HG03175 (cell line): ENCODE results near the gene ZNF750.

ENCODE experiments used
- ATAC-seq: cut with Tn5 transposase; IDR thresholded peaks from one replicate; pipeline ENCODE4 v1.9.1; 2021; ENCODE audit warnings: mild to moderate bottlenecking, moderate library complexity; ENCODE audit not compliant: unreplicated experiment

ZNF750 gene

DNA sequence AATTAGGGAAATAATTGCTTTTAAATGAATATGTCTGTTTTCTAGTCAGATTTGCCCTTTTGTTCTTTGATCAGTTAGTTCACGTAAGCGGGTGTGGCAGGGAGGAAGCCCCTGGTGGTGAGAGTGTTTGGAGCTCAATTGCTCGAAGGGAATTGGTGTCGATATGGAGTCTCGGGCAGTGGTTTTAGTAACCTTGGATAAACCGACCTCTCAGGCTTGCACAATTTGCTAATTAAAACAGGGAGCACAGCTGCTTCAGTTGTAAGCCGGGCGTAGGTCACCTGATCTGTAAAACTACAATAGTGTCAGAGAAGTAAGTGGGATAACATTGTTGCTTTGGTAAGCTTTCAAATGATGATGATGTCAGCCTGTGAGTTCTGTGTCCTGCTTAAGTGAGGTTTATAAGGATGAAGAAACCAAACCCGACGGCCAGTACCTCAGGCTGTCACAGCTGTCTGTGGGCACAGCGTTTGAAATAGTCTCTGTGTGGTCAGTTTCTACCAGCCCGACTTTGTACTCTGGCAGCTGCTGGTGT lies 2.9 kb downstream of the ZNF750 start:
- ATAC-seq = no peak

DNA sequence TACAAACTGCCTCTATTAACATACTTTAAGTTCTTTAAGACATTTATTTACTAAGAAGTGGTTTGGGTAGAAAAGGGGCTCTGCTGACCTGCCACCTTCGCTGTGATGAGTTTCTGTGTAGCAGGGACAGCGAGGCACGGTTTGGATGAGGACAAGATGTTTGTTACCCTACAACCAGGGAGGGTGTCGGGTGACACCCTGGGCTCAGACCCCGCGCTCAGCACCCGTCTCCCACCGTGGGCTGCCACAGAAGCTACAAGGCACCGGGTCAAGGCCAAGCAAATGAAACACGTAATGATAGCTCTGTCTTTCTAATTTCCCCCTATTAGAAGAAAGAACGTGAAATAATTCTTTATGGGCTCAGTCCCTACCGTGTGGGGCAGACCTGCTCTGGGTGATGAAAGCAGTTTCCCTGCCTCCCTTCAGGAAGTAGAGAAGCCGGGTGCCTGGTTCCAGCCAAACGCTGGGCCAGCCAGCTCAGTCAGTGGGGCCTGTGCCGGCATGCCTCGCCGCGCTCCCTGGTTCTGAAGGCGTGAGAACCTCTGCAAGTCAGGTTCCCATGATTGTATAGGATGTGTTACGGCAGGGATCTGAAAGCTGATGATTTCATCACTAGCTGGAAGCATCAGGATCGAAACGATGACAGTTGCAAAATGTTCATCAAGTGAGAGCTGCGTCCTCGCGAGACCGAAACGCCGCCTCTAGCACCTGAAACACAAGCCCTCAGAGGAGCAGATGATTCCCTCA lies 3.9 kb downstream of the ZNF750 start:
- ATAC-seq = no peak

DNA sequence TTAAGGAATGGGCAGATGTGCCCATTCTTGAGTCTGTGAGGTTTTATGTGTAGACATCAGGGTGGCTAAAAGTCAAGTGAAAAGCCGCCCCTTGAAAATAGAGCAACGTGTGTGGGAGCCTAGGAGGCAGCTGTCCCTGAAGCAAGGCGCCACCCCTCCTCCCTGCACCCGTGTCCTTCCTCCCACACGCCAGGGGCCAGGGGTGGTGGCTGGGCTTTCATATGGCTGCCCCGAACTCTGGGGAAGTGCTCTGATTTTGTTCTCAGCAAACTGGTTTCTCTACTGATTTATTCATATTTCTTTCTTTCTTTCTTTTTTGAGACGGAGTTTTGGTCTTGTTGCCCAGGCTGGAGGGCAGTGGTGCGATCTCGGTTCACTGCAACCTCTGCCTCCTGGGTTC lies 4.7 kb downstream of the ZNF750 start:
- no peak for ATAC-seq

DNA sequence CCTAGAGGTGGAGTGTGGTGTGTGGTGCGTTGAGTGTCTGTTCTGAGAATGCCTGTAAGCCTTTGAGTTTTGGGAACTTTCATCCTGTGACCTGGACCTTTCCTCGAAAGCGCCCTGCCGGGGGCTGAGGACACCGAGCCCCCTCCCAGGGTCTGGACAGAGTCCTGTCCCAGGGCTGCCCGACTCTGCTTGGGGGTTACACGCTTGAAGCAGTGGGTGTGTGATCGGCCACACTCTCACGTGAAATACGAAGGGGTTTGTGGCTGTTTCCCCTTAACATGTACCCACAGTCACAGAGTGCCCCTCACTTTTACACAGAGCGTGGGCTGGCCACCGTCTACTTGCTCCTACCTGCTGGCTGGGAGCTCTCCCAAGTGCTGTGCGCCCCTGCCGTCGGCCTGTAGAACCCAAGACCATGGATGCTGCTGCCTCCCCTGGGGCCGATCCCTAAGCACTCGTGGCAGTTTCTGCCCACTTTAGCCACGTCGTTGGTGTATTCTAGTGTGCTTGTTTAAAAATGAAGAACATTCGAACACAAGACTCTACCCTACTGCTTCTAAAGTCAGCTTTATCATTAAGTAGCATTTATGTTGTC lies 6.8 kb downstream of the ZNF750 start:
- ATAC-seq = no peak

DNA sequence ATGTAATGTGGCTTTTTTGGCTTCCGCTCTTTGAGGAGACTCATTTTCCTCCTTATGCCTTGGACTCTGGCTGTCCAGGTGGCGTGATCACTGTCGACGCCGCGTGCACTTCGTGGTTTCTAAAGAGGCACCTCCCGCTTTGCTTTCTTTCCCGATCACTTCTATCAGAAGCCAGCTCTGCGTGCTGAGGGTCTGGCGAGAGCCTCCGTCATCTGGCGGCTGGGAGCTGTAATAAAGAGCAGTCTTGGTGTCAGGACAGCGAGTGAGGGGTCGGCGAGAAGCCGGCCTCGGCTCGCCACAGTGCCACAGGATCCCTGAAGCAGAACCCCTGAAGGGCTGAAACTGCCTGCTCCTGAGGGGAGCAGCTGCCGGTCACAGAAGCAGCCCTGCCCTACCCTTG lies 7.4 kb downstream of the ZNF750 start:
- no peak for ATAC-seq

DNA sequence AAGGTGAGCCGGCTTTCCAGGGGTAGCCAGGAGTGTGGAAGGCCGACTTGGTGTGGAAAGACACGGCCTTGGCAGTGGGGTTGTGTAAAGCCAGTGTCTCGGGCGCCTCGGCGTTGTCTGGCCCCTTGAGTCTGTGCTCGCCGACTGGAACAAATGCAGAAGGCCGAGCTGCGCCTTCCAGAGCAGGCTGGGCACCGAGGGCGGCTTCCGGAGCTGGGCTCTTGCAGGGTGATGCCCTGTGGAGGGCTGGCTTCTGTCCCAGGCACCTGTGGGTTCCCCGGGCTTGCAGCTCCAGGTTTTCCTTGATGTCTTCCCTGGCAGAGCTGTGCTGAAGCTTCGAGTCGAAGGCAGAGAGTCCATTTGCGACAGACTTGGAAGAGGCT lies 8.0 kb downstream of the ZNF750 start:
- ATAC-seq = no peak

DNA sequence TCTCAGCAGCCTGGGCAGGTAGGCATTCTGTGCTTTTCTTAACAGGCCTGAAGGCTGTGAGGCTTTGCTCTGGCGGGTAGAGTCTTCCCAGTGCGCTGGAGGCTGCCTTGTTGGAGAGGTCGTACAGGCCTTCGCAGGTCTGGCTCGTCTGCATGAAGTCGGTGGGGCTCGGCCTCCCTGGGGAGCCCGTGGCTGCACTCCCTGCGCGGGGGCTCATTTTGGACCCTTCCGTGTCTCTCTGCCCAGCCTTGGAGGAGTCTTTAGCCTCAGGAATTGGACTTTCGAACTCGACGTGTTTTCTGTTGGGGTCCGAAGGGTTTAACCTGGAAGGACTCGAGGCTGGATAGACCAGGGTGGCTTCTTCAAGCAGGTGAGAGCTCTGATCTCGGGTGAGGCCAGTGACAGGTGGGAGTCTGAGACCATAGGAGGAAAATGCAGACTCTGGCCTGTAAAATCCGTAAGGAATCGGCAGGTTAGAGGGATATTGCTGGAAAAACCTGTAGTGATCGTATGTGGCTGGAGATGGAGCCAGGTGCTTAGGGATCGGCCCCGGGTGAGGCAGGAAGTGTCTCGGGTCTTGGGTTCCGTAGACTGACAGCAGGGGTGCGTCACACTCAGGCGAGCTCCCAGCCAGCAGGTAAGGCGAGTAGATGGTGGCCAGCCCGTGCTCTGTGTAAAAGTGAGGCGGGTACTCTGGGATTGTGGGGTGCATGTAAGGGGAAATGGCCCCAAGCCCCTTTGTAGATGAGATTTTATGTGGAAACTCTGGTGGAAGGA lies 8.6 kb downstream of the ZNF750 start:
- no peak for ATAC-seq

DNA sequence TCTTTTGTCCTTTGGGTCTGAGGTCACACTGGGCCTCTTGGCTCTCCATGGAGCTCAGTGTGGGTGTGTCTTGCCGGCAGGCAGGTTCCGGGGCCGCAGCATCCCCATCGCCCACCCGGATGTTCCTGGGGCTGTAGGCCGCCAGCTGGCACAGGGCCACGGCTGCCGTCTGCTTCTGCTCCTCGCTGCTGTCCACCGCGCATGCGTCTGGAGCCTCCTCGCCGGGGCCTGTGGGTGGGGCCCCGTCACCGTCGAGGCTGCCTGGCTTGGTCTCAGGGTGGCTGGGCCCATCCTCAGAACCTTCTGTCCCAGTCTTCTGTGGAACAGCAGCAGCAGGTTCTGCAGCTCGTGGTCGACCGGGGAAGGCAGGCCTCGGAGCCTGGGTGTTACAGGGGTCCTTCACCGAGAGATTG lies 9.6 kb downstream of the ZNF750 start:
- ATAC-seq = no peak

DNA sequence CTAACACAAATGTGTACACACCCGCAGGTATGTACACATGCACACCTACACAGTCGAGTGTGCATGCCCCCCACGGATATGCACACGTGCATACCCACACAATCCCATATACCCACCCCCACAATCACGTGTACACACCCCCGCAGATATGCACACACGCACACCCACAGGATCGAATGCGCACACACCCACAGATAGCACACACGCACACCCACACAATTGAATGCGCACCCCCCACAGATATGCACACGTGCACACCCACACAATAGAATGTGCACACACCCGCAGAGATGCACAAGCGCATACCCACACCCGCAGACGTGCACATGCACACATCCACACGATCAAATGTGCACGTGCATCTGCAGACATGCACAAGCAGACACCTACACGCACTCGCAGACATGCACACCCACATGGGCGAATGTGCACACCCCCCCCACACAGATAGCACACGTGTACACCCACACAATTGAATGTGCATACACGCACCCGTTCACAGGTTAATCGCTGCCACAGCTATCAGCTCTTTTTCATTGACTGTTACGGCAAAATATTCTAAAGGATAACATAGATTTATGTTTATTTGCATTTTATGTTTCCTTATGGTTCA lies 10.8 kb downstream of the ZNF750 start:
- ATAC-seq = no peak

DNA sequence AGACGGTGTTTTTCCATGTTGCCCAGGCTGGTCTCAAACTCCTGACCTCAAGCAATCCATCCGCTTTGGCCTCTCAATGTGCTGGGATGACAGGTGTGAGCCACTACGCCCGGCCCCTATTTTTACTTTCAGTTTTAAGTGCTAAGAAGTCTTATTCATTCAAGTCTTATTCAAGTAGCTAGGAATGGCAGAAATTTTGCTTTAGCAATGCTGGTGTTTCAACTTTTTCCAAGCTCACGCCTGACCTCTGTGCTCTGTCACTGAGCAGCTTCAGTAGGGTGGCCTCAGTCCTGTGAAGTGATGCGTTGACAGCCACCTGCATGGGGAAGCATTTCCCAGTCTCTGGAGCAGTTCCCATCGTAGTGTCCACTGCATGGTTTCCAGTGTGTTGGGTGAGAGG lies 12.9 kb downstream of the ZNF750 start:
- no peak for ATAC-seq

DNA sequence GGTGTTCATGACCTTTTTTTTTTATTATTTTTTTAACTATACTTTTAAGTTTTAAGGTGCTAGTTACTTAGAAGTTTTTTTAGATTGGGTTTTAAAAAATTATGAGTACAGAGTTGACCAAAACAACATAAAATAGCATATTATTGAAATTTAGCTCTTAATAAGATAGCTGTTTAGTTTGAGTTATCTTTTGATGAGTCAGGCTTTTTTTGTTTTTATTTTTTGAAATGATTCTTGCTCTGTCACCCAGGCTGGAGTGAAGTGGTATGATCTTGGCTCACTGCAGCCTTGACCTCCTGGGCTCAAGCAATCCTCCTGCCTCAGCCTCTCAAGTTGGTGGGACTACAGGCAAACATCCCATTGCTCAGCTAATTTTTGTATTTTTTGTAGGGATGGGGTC lies 13.6 kb downstream of the ZNF750 start:
- ATAC-seq = no peak

DNA sequence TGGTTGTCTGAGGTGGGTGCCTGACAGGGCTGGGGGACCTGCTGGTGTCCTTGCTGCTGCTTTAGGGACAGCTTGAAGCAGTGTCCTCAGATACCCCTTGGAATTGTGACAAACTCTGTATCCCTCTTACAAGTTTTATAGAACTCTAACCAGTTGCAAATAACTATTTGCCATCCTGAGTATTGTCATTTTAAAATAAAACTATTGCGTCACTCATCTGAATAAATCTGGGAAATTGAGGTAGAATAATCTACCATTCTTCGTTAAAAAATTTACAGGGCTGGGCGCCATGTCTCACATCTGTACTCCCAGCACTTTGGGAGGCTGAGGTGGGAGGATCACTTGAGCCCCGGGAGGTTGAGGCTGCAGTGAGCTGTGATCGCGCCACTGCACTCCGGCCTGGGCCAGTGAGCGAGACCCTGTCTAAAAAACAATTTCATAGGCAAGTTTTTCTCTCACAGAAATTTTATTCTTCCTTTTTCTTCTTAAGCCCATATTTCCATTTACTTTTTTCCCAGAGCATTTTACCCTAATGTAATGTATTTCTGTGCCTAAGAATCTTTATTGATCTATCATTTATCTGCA lies 14.2 kb downstream of the ZNF750 start:
- no peak for ATAC-seq

DNA sequence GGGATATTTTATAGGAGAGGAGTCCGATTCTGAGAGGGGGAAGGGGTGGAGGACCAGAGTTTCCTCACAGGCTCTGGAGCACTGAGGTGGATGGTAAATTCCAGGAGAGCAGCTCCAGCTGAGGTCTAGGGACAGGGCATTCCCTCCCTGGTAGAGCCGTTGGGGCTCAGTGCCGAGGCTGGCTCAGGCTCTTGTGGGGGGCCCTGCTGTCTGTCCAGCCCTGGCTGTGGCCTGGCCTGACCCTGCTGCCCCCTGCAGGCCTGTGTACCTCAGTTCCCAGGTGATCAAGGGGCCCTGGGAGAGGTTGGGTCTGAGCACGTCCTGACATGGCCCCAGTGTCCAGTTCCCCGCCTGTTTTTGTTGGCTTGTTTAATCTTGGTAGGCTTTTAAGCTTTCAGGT lies 16.8 kb downstream of the ZNF750 start:
- no peak for ATAC-seq

DNA sequence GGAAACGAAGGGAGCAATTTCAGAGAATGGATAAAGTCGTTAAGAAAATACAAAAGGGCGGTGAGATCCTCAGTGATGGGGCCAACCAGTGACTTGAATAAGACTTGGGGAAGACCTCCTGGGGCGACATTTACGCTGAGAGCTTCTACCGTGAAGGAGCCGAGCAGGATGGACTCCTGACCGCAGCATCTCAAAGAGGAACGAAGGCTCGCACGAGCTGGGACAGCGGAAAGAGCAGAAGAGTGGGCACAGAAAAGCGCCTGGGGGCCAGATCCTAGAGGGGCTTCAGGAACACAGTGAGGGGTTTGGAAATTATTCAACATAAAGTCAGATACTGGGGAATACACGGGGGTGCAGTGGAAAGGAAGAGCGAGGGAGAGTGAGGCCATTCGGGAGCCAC lies 17.5 kb downstream of the ZNF750 start:
- ATAC-seq = no peak

DNA sequence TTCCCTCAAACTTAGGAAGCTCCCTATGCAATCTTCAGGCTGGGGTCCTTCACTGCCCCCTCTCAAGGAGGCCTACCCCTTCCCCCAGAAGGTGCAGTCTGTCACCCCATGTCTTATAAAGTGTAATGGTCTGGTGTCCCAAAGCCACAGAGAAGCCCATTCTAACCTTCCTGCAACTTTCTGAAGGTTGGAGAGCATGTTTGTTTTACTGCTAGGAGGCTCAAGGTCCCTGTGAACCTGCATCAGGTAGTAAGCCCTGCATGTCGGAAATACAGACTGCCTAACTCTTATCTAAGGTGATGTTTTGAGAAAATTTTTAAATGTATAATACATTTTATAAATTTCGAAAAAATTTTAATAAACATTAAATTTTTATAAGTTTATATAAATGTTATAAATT lies 18.3 kb downstream of the ZNF750 start:
- no peak for ATAC-seq

DNA sequence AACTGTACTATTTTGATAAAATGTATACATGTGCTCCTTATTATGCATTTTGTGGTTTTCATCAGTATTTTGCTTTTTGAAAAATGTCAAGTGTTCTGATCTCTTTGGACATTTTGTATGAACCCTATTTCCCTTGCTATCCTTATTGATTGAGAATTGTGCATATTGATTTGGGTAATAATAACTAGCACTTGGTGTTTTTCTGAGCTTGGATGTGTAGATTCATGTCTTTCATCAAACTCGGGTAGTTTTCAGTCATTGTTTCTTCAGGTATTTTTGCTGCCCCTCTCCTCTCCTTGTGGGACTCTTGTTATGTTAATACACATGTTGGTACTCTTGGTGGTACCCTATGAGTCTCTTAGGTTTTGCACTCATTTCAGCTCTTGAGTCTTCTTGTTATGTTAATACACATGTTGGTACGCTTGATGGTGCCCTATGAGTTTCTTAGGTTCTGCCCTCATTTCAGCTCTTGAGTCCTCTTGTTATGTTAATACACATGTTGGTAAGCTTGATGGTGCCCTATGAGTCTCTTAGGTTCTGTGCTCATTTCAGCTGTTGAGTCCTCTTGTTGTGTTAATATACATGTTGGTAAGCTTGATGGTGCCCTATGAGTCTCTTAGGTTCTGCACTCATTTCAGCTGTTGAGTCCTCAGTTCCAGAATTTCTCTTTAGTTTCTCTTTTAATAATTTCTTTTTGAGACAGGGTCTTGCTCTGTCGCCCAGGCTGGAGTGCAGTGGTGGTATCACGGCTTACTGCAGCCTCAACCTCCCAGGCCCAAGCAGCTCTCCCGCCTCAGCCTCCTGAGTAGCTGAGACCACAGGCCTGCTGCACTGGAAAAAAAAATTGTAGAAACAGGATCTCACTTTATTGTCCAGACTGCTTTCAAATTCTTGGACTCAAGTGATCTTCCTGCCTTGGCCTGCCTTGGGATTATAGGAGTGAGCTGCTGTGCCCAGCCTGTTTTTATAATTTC lies 19.3 kb downstream of the ZNF750 start:
- ATAC-seq = no peak

DNA sequence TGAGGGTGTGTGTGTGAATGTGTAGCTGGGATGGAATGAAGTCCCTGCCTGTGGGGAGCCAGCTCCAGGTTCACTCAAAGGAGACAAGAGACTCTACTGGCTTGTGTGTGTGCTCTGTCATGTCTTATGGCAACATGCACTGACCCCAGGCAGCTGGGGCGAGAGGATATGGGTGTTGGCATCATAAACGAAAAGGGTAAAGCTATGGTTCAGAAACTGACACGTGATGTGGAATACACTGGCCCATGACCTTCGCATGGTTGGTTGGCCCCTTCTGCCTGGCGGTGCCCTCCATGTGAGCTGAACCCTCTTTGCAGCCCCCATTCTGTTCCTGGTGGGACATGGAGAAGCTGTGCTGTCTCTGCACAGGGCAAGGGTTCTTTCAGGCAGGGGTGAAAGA lies 21.9 kb downstream of the ZNF750 start:
- ATAC-seq = no peak

DNA sequence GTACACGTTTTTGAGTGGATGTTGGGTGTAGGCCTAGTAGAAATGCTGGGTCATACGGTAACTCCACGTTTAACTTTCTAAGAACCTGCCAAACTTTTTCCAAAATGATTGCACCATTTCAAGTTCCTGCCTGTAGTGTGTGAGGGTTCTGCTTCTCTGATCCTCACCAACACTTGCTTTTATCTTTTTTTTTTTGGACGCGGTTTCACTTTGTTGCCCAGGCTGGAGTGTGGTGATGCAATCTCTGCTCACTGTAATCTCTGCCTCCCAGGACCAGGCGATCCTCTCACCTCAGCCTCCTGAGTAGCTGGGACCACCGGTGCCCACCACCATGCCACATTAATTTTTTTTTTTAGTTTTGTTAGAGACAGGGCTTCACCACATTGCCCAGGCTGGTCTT lies 23.5 kb downstream of the ZNF750 start:
- ATAC-seq = no peak

DNA sequence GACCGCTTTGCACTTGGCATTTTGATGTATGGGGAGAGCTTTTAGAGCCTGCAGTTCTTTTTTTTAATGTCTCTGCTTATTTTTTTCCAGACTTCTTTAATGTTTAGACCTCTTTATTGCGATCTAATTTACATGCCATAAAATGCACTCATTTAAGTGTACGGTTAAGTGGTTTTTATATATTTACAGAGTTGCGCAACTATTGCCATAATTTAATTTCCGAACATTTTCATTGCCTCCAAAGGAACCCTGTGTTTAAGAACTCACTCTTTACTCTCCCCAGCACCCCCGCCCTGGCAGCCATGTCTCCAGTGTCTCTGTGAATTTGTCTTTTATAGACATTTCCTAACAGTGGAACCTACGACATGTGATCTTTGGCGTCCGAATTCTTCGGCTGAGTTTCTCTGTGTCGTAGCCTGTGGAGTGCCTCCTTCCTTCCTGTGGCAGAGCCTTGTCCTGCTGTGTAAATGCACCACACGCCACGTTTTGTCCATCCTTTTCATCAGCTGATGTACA lies 24.0 kb downstream of the ZNF750 start:
- no peak for ATAC-seq

DNA sequence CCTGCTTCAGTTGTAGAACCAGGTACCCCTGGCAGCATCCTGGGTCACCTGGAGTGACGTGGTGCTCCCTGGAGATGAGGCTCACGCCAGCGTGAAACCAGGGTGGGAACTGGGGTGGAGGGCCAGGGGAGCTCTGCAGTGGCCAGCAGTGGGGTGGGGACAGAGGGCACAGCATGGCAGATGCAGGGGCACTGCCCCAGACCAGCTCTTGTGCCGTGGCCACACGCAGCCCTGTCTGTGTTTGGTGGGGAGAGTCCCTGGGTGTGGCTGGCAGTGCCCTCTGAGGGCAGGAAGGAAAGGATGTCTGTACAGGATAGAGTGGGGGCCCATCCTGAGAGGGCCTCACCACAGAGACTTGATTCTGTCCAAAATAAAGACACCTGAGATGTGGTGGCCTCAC lies 24.5 kb downstream of the ZNF750 start:
- ATAC-seq = no peak
